IMR-90 (cell line): ENCODE measurements around the gene KCNMB2. TPM values are rescaled to one million over a fixed set of nuclear protein-coding genes. Genes with fewer than 3 reads are reported as not detected.

Experiments used
- ATAC-seq: fragments of 200-7000 bp; cut with Tn5 transposase; 2 replicates; pipeline ENCODE4 v1.9.1; 2020; ENCODE audit warnings: low read depth, mild to moderate bottlenecking, moderate library complexity
- BruUV-seq: library from RNA; stranded (reverse); fragments of 400-500 nt; replicated peaks from 2 replicates; lab custom pipeline; 2021; lab: Mats Ljungman, UMichigan
- CTCF ChIA-PET: fragments of 300-600 bp; formaldehyde crosslinking; extraction: SDS; loops from one replicate; lab custom pipeline; 2021; ENCODE audit warnings: antibody characterized with exemption; lab: Yijun Ruan, JAX
- POLR2A ChIA-PET: fragments of 300-600 bp; sonication (Branson Sonifier 250); formaldehyde crosslinking; loops from one replicate; lab custom pipeline; 2022; ENCODE audit warnings: antibody characterized with exemption; ENCODE audit not compliant: unreplicated experiment; lab: Charles Lee
- DNase-seq: peaks from one replicate; pipeline ENCODE4 v3.0.0; 2013
- H2AFZ ChIP-seq: replicated peaks from 2 replicates; pipeline ENCODE3; 2013; ENCODE audit warnings: low read length, mild to moderate bottlenecking; ENCODE audit not compliant: poor library complexity
- H2AK5ac ChIP-seq: 2 replicates; pipeline ENCODE4 v1.6.1; 2013; ENCODE audit warnings: low read depth, low read length, inconsistent platforms
- H2AK9ac ChIP-seq: replicated peaks from 2 replicates; pipeline ENCODE3; 2013; ENCODE audit warnings: mild to moderate bottlenecking, low read depth, low read length, moderate library complexity; ENCODE audit not compliant: poor library complexity
- H2BK120ac ChIP-seq: 2 replicates; pipeline ENCODE4 v1.6.1; 2013; ENCODE audit warnings: low read depth, low read length, inconsistent platforms
- H2BK15ac ChIP-seq: 3 replicates; pipeline ENCODE4 v1.6.1; 2013; ENCODE audit warnings: low read depth, low read length, inconsistent platforms
- H2BK20ac ChIP-seq: 2 replicates; pipeline ENCODE4 v1.6.1; 2013; ENCODE audit warnings: low read depth, mild to moderate bottlenecking, inconsistent platforms, low read length, moderate library complexity
- H2BK5ac ChIP-seq: 2 replicates; pipeline ENCODE4 v1.6.1; 2013; ENCODE audit warnings: mild to moderate bottlenecking, low read depth, low read length, inconsistent platforms; ENCODE audit not compliant: poor library complexity, severe bottlenecking
- H3K14ac ChIP-seq: replicated peaks from 2 replicates; pipeline ENCODE4 v1.6.1; 2013; ENCODE audit warnings: low read depth, low read length, inconsistent platforms
- H3K18ac ChIP-seq: 2 replicates; pipeline ENCODE4 v1.6.1; 2013; ENCODE audit warnings: low read depth, low read length, control low read depth
- H3K23ac ChIP-seq: 2 replicates; pipeline ENCODE4 v1.6.1; 2013; ENCODE audit warnings: low read depth, low read length, inconsistent platforms
- H3K27ac ChIP-seq: 2 replicates; pipeline ENCODE4 v1.5.1; 2013; ENCODE audit warnings: mild to moderate bottlenecking, control low read depth, low read length; ENCODE audit not compliant: insufficient read depth
- H3K27me3 ChIP-seq: 2 replicates; pipeline ENCODE4 v1.6.1; 2013; ENCODE audit warnings: low read length; ENCODE audit not compliant: control insufficient read depth, insufficient read depth
- H3K36me3 ChIP-seq: 2 replicates; pipeline ENCODE4 v1.6.1; 2013; ENCODE audit warnings: low read length, mixed read lengths; ENCODE audit not compliant: control insufficient read depth, insufficient read depth
- H3K4ac ChIP-seq: 2 replicates; pipeline ENCODE4 v1.6.1; 2013; ENCODE audit warnings: low read depth, low read length, inconsistent platforms
- H3K4me1 ChIP-seq: 2 replicates; pipeline ENCODE4 v1.6.1; 2013; ENCODE audit warnings: low read length, mixed read lengths; ENCODE audit not compliant: control insufficient read depth, insufficient read depth
- H3K4me2 ChIP-seq: 2 replicates; pipeline ENCODE4 v1.6.1; 2013; ENCODE audit warnings: low read depth, mild to moderate bottlenecking, control low read depth, low read length, moderate library complexity
- H3K4me3 ChIP-seq: 2 replicates; pipeline ENCODE4 v1.5.1; 2013; ENCODE audit warnings: low read depth, mild to moderate bottlenecking, control low read depth, low read length, moderate library complexity; ENCODE audit not compliant: insufficient read depth
- H3K56ac ChIP-seq: 2 replicates; pipeline ENCODE4 v1.6.1; 2013; ENCODE audit warnings: low read length, inconsistent platforms; ENCODE audit not compliant: insufficient read depth; ENCODE audit errors: extremely low read depth
- H3K79me1 ChIP-seq, 2 experiments: 2 replicates each; pipeline ENCODE4 v1.6.1; 2013; ENCODE audit warnings: low read length in 2 of 2, inconsistent platforms in 1 of 2, low read depth in 1 of 2
- H3K9ac ChIP-seq: 2 replicates; pipeline ENCODE4 v1.6.1; 2013; ENCODE audit warnings: low read depth, low read length, control low read depth
- H3K9me1 ChIP-seq: 2 replicates; pipeline ENCODE4 v1.6.1; 2013; ENCODE audit warnings: low read length, inconsistent platforms; ENCODE audit not compliant: insufficient read depth
- H3K9me3 ChIP-seq: 2 replicates; pipeline ENCODE4 v1.6.1; 2013; ENCODE audit warnings: low read length; ENCODE audit not compliant: control insufficient read depth, insufficient read depth
- H4K20me1 ChIP-seq: 2 replicates; pipeline ENCODE4 v1.6.1; 2013; ENCODE audit warnings: low read length, inconsistent platforms; ENCODE audit not compliant: insufficient read depth
- H4K5ac ChIP-seq: 2 replicates; pipeline ENCODE4 v1.6.1; 2013; ENCODE audit warnings: mild to moderate bottlenecking, low read depth, low read length, control low read depth
- H4K8ac ChIP-seq, 2 experiments: 2 replicates each; pipeline ENCODE4 v1.6.1; 2013; ENCODE audit warnings: low read depth in 2 of 2, low read length in 2 of 2, control low read depth in 1 of 2, inconsistent platforms in 1 of 2
- H4K91ac ChIP-seq: 2 replicates; pipeline ENCODE4 v1.6.1; 2013; ENCODE audit warnings: low read depth, low read length, inconsistent platforms; ENCODE audit not compliant: insufficient read depth
- BHLHE40 ChIP-seq: fragments of 150-350 bp; IDR thresholded peaks from 2 replicates; pipeline ENCODE4 v1.6.1; 2016; ENCODE audit warnings: mild to moderate bottlenecking, low read depth, low read length
- CEBPB ChIP-seq: IDR thresholded peaks from 2 replicates; pipeline ENCODE4 v1.6.1; 2012; ENCODE audit warnings: low read depth, low read length, improper control_type of control experiment
- CHD1 ChIP-seq: IDR thresholded peaks from 2 replicates; pipeline ENCODE4 v1.6.1; 2012; ENCODE audit warnings: low read depth, low read length, improper control_type of control experiment
- FOS ChIP-seq: fragments of 150-350 bp; IDR thresholded peaks from 2 replicates; pipeline ENCODE4 v1.6.1; 2016; ENCODE audit warnings: low read depth, low read length
- MAFK ChIP-seq: IDR thresholded peaks from 2 replicates; pipeline ENCODE4 v1.6.1; 2012; ENCODE audit warnings: low read depth, low read length, improper control_type of control experiment
- MAZ ChIP-seq: IDR thresholded peaks from 2 replicates; pipeline ENCODE4 v1.6.1; 2012; ENCODE audit warnings: low read depth, mild to moderate bottlenecking, low read length, improper control_type of control experiment, moderate library complexity, borderline replicate concordance
- MXI1 ChIP-seq: IDR thresholded peaks from 2 replicates; pipeline ENCODE4 v1.6.1; 2012; ENCODE audit warnings: low read depth, mild to moderate bottlenecking, low read length, moderate library complexity, borderline replicate concordance
- NFE2L2 ChIP-seq: fragments of 150-350 bp; IDR thresholded peaks from 2 replicates; pipeline ENCODE4 v1.6.1; 2016; ENCODE audit warnings: low read depth, mild to moderate bottlenecking, low read length
- POLR2A ChIP-seq: IDR thresholded peaks from 2 replicates; pipeline ENCODE4 v1.6.1; 2012; ENCODE audit warnings: mild to moderate bottlenecking, low read depth, low read length
- RAD21 ChIP-seq: IDR thresholded peaks from 2 replicates; pipeline ENCODE4 v1.6.1; 2012; ENCODE audit warnings: low read length, improper control_type of control experiment
- RCOR1 ChIP-seq: IDR thresholded peaks from 2 replicates; pipeline ENCODE4 v1.6.1; 2012; ENCODE audit warnings: mild to moderate bottlenecking, low read length, improper control_type of control experiment; ENCODE audit not compliant: insufficient replicate concordance
- RFX5 ChIP-seq: IDR thresholded peaks from 2 replicates; pipeline ENCODE4 v1.8.0; 2012; ENCODE audit warnings: low read depth, mild to moderate bottlenecking, low read length, moderate library complexity
- SMC3 ChIP-seq: fragments of 150-350 bp; IDR thresholded peaks from 2 replicates; pipeline ENCODE4 v1.6.1; 2016; ENCODE audit warnings: low read depth, mild to moderate bottlenecking, antibody characterized with exemption, low read length, moderate library complexity
- WGBS, 2 experiments: methylation state at CpG; one replicate each; pipeline versions ENCODE4 v1.1.5 to v1.1.7; 2013; ENCODE audit warnings: missing lambda C conversion rate in 2 of 2; ENCODE audit not compliant: insufficient read length in 1 of 2; ENCODE audit errors: extremely low coverage in 2 of 2; 5-methylcytosine and 5-hydroxymethylcytosine counted together
- dilution Hi-C: fragments of 300-500 bp; cut with HindIII; formaldehyde crosslinking; loops from one replicate; pipeline ENCODE4 v1.14.3; 2018; ENCODE audit warnings: low sequenced_read_pairs; ENCODE audit not compliant: unreplicated experiment
- in situ Hi-C: fragments of 300-500 bp; cut with MboI; formaldehyde crosslinking; loops from 3 replicates; pipeline ENCODE4 v1.14.3; 2019; ENCODE audit warnings: low sequenced_read_pairs, inconsistent platforms, mixed read lengths
- intact Hi-C: fragments of 100-400 bp; cut with micrococcal nuclease; formaldehyde crosslinking; loops from 2 replicates; pipeline ENCODE4 v1.10.0; 2022
- polyA plus RNA-seq, 3 experiments: library from polyadenylated mRNA; depleted of rRNA; stranded (reverse); fragments of >200 nt; gene quantifications; 2 replicates each; pipeline ENCODE4 v1.2.3, GENCODE V29; 2012; ENCODE audit warnings: low replicate concordance in 1 of 3
- total RNA-seq: library from RNA; depleted of rRNA; stranded (reverse); fragments of >200 nt; gene quantifications from 2 replicates; pipeline ENCODE4 v1.2.3, GENCODE V29; 2012
- TF ChIP-seq, protein P1 (sequence below): conservative IDR thresholded peaks from 2 replicates; pipeline ENCODE4 v1.5.1; 2012; ENCODE audit warnings: mild to moderate bottlenecking, low read depth, low read length, improper control_type of control experiment
- TF ChIP-seq, protein P2 (sequence below): fragments of 150-350 bp; IDR thresholded peaks from 2 replicates; pipeline ENCODE4 v1.6.1; 2017; ENCODE audit warnings: mild to moderate bottlenecking, antibody characterized with exemption, low read length, low read depth
- TF ChIP-seq, protein P3 (sequence below): fragments of 150-350 bp; IDR thresholded peaks from 2 replicates; pipeline ENCODE4 v1.6.1; 2016; ENCODE audit warnings: low read depth, mild to moderate bottlenecking, low read length, moderate library complexity, borderline replicate concordance

The KCNMB2 gene
- total and polyA plus RNA-seq, 2 of the 4 experiments (the other 2 are of a cell fraction) = not detected

DNA sequence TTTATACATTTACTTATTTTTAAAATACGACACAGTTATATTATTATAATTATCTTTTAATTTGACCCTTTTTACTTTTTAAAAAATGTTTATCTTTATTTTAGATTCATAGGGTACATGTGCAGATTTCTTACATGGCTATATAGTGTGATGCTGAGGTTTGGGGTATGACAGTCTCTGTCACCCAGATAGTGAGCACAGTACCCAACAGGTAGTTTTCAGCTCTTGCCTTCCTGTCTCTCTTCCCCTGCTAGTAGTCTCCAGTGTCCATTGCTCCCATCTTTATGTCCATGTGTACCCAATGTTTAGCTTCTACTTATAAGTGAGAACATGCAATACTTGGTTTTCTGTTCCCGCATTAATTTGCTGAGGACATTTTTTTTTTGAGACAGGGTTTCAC is 21.8 kb upstream of the KCNMB2 start:
- Histone ChIP-seq H3K79me1 (no peaks in the 10 kb centered on the region), H4K20me1 (no peaks in the 10 kb centered on the region), H3K4ac (no peak overlapping the region), H2AFZ (no peak overlapping the region), H4K5ac (no peak overlapping the region), H3K27ac (no peak overlapping the region), H3K56ac (no peak overlapping the region), H2AK5ac (no peak overlapping the region), H3K4me1 (no peaks in the 10 kb centered on the region; the same call in 1 of the 2 replicates), H3K27me3 (no peaks in the 10 kb centered on the region), H4K91ac (no peak overlapping the region), H3K4me3 (no peak overlapping the region), H2AK9ac (no peak overlapping the region), H3K9ac (no peak overlapping the region), H3K9me3 (no peaks in the 10 kb centered on the region), H3K9me1 (no peaks in the 10 kb centered on the region), H2BK15ac (no peak overlapping the region), H3K23ac (no peak overlapping the region), H3K18ac (no peak overlapping the region), H2BK120ac (no peak overlapping the region), H4K8ac (no peak overlapping the region), H2BK5ac (no peak overlapping the region), H3K14ac (no peak overlapping the region), H3K4me2 (no peak overlapping the region), H2BK20ac (no peak overlapping the region), H3K36me3 (no peaks in the 10 kb centered on the region)
- intact Hi-C loops (no loop called here), in situ Hi-C loops (no loop called here), dilution Hi-C loops (no loop called here)
- ATAC-seq (no peak), DNase-seq (no peak)
- WGBS, 2 experiments = no CpG with 5 or more reads among the region's 2 CpGs
- TF ChIP-seq NFE2L2 (no peak), BHLHE40 (no peak), MAFK (no peak), FOS (no peak), POLR2A (no peak), RFX5 (no peak), CHD1 (no peak), MAZ (no peak), CEBPB (no peak), SMC3 (no peak), RCOR1 (no peak), RAD21 (no peak), MXI1 (no peak)
- TF ChIP-seq, protein P1, sequence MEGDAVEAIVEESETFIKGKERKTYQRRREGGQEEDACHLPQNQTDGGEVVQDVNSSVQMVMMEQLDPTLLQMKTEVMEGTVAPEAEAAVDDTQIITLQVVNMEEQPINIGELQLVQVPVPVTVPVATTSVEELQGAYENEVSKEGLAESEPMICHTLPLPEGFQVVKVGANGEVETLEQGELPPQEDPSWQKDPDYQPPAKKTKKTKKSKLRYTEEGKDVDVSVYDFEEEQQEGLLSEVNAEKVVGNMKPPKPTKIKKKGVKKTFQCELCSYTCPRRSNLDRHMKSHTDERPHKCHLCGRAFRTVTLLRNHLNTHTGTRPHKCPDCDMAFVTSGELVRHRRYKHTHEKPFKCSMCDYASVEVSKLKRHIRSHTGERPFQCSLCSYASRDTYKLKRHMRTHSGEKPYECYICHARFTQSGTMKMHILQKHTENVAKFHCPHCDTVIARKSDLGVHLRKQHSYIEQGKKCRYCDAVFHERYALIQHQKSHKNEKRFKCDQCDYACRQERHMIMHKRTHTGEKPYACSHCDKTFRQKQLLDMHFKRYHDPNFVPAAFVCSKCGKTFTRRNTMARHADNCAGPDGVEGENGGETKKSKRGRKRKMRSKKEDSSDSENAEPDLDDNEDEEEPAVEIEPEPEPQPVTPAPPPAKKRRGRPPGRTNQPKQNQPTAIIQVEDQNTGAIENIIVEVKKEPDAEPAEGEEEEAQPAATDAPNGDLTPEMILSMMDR = no peak
- TF ChIP-seq, protein P2, sequence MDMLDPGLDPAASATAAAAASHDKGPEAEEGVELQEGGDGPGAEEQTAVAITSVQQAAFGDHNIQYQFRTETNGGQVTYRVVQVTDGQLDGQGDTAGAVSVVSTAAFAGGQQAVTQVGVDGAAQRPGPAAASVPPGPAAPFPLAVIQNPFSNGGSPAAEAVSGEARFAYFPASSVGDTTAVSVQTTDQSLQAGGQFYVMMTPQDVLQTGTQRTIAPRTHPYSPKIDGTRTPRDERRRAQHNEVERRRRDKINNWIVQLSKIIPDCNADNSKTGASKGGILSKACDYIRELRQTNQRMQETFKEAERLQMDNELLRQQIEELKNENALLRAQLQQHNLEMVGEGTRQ = no peak
- TF ChIP-seq, protein P3, sequence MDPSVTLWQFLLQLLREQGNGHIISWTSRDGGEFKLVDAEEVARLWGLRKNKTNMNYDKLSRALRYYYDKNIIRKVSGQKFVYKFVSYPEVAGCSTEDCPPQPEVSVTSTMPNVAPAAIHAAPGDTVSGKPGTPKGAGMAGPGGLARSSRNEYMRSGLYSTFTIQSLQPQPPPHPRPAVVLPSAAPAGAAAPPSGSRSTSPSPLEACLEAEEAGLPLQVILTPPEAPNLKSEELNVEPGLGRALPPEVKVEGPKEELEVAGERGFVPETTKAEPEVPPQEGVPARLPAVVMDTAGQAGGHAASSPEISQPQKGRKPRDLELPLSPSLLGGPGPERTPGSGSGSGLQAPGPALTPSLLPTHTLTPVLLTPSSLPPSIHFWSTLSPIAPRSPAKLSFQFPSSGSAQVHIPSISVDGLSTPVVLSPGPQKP = no peak
- no TSS peak for BruUV-seq
- ChIA-PET CTCF (interaction anchor here (1.2 kb wide), 1 partner anchor 58 kb away, joined by 3 read pairs; no protein-coding TSS in a partner anchor), POLR2A (no interaction called here)
